ENCODE results near the gene FUCA2.
"Not testable (repeated sequence)": the region's sequence is repeated elsewhere in the genome, so short reads cannot be mapped to it uniquely, and the experiment has no call there.

The FUCA2 gene

GRCh38 chr6:143476545-143476944 is 35.0 kb downstream of the FUCA2 start:
- Histone ChIP-seq H2AFZ (ENCODE audit: low read depth) (no peak overlapping the region), H3K27ac (no peak overlapping the region), H3K9ac (no peak overlapping the region), H3K79me2 (ENCODE audit: insufficient read depth, low read depth) (no peaks in the 10 kb centered on the region), H4K20me1 (ENCODE audit: insufficient read depth) (no peaks in the 10 kb centered on the region), H3K27me3 (ENCODE audit: insufficient read depth, low read depth) (no peaks in the 10 kb centered on the region), H3K4me1 (ENCODE audit: low read depth, poor library complexity, severe bottlenecking) (no peaks in the 10 kb centered on the region), H3K4me2 (no peak overlapping the region), H3K4me3 (IDR thresholded peaks at IDR 0.05; ENCODE audit: insufficient read depth, low read depth, low read length) (no peak overlapping the region), H3K36me3 (ENCODE audit: insufficient read depth) (no peaks in the 10 kb centered on the region)
- TF ChIP-seq CTCF (conservative IDR thresholded peaks at IDR 0.05; ENCODE audit: low read depth, low read length), result no peak

- no peak for TF ChIP-seq CTCF (conservative IDR thresholded peaks at IDR 0.05; ENCODE audit: low read depth, low read length)
- H2AFZ ChIP-seq (ENCODE audit: low read depth), result no peak overlapping the region
- no peak overlapping the region for H3K4me2 ChIP-seq
- H4K20me1 ChIP-seq (ENCODE audit: insufficient read depth), result no peaks in the 10 kb centered on the region
- H3K4me3 ChIP-seq (IDR thresholded peaks at IDR 0.05; ENCODE audit: insufficient read depth, low read depth, low read length), result no peak overlapping the region
- H3K36me3 ChIP-seq (ENCODE audit: insufficient read depth), result no peaks in the 10 kb centered on the region
- no peaks in the 10 kb centered on the region for H3K27me3 ChIP-seq (ENCODE audit: insufficient read depth, low read depth)
- H3K9ac ChIP-seq, result no peak overlapping the region
- no peaks in the 10 kb centered on the region for H3K4me1 ChIP-seq (ENCODE audit: low read depth, poor library complexity, severe bottlenecking)
- no peaks in the 10 kb centered on the region for H3K79me2 ChIP-seq (ENCODE audit: insufficient read depth, low read depth)
- H3K27ac ChIP-seq, result no peak overlapping the region
Observed at GRCh38 chr6:143471822-143472221, 39.7 kb downstream of the FUCA2 start.

GRCh38 chr6:143468823-143469222 is 42.7 kb downstream of the FUCA2 start:
- H3K36me3 ChIP-seq (ENCODE audit: insufficient read depth); H3K27me3 ChIP-seq (ENCODE audit: insufficient read depth, low read depth); H3K4me1 ChIP-seq (ENCODE audit: low read depth, poor library complexity, severe bottlenecking); H3K79me2 ChIP-seq (ENCODE audit: insufficient read depth, low read depth); H3K4me3 ChIP-seq (IDR thresholded peaks at IDR 0.05; ENCODE audit: insufficient read depth, low read depth, low read length); H3K4me2 ChIP-seq; H4K20me1 ChIP-seq (ENCODE audit: insufficient read depth); H3K27ac ChIP-seq; H3K9ac ChIP-seq; H2AFZ ChIP-seq (ENCODE audit: low read depth): not testable (repeated sequence)

GRCh38 chr6:143468026-143468425 is 43.5 kb downstream of the FUCA2 start:
- no peaks in the 10 kb centered on the region for H3K4me1 ChIP-seq (ENCODE audit: low read depth, poor library complexity, severe bottlenecking)
- no peak overlapping the region for H3K27ac ChIP-seq
- TF ChIP-seq CTCF (conservative IDR thresholded peaks at IDR 0.05; ENCODE audit: low read depth, low read length), result no peak

GRCh38 chr6:143465546-143465945 is 46.0 kb downstream of the FUCA2 start:
- no peaks in the 10 kb centered on the region for H3K27me3 ChIP-seq (ENCODE audit: insufficient read depth, low read depth)
- TF ChIP-seq CTCF (conservative IDR thresholded peaks at IDR 0.05; ENCODE audit: low read depth, low read length), result no peak
- H3K4me2 ChIP-seq, result no peak overlapping the region
- no peak overlapping the region for H3K4me3 ChIP-seq (IDR thresholded peaks at IDR 0.05; ENCODE audit: insufficient read depth, low read depth, low read length)
- no peaks in the 10 kb centered on the region for H4K20me1 ChIP-seq (ENCODE audit: insufficient read depth)
- H3K9ac ChIP-seq, result no peak overlapping the region
- H3K4me1 ChIP-seq (ENCODE audit: low read depth, poor library complexity, severe bottlenecking), result peaks cover 7% of the 10 kb centered on the region
- H3K79me2 ChIP-seq (ENCODE audit: insufficient read depth, low read depth), result no peaks in the 10 kb centered on the region
- H3K36me3 ChIP-seq (ENCODE audit: insufficient read depth), result no peaks in the 10 kb centered on the region
- H3K27ac ChIP-seq, result no peak overlapping the region
- no peak overlapping the region for H2AFZ ChIP-seq (ENCODE audit: low read depth)

More at GRCh38 chr6:143468026-143468425, 43.5 kb downstream of the FUCA2 start:
- Histone ChIP-seq H2AFZ (ENCODE audit: low read depth) (no peak overlapping the region), H3K4me2 (no peak overlapping the region), H3K4me3 (IDR thresholded peaks at IDR 0.05; ENCODE audit: insufficient read depth, low read depth, low read length) (no peak overlapping the region), H4K20me1 (ENCODE audit: insufficient read depth) (no peaks in the 10 kb centered on the region), H3K79me2 (ENCODE audit: insufficient read depth, low read depth) (no peaks in the 10 kb centered on the region), H3K9ac (no peak overlapping the region), H3K36me3 (ENCODE audit: insufficient read depth) (no peaks in the 10 kb centered on the region), H3K27me3 (ENCODE audit: insufficient read depth, low read depth) (no peaks in the 10 kb centered on the region)

All from KMS-11 (cell line).